ENCODE results near the gene DRC7. TPM values are rescaled to one million over a fixed set of nuclear protein-coding genes. Genes with fewer than 3 reads are reported as not detected.
"Not testable (repeated sequence)": the region's sequence is repeated elsewhere in the genome, so short reads cannot be mapped to it uniquely, and the experiment has no call there.

The DRC7 gene
- total RNA-seq, 1 donor from 2014 or later = not detected

GRCh38 chr16:57711346-57711745 is 16.7 kb downstream of the DRC7 start:
- intact Hi-C loops (cut with micrococcal nuclease) = no loop called here

DNA sequence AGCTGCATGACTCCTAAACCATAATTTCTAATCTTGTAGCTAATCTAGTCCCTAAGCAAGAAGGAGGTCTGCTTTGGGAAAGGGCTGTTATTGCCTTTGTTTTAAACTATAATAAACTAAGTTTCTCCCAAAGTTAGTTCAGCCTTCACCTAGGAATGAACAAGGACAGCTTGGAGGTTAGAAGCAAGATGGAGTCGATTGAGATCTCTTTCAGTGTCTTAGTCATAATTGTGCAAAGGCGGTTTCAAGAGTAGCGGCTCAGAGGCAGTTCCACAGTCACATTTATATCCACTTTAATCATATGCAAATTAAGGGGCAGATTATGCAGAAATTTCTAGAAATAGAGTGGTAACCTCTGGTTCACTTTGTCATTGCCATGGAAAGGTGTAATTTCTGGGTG is 17.4 kb downstream of the DRC7 start:
- intact Hi-C loops (cut with micrococcal nuclease) = no loop called here

- intact Hi-C loops (cut with micrococcal nuclease) = not testable (repeated sequence)
Observed at GRCh38 chr16:57712569-57712968, 18.0 kb downstream of the DRC7 start.

DNA sequence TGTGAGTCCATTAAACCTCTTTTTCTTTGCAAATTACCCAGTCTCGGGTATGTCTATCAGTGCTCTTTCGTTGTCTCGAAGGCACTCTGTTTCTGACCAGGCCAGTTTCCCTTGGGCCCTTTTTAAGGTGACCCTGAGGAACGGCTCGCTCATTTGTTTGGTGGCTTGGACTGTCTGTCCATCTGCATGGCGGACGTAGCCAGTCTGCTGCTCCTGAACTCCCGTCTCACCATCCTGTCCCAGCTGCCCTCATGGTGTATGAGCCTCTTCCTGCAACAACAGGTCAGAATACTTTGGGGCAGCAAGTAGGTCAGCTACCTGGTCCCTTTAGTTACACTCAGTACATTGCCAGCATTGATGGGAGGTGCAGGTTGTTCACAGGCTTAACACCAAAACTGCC is 19.0 kb downstream of the DRC7 start:
- intact Hi-C loops (cut with micrococcal nuclease) = no loop called here

- intact Hi-C loops (cut with micrococcal nuclease) = no loop called here
Observed at GRCh38 chr16:57714047-57714446, 19.4 kb downstream of the DRC7 start.

- intact Hi-C loops (cut with micrococcal nuclease) = loop anchor here (1.0 kb wide), 3 partner anchors 71 to 144 kb away; no protein-coding TSS in a partner anchor
Observed at GRCh38 chr16:57720142-57720575, 25.6 kb downstream of the DRC7 start.

DNA sequence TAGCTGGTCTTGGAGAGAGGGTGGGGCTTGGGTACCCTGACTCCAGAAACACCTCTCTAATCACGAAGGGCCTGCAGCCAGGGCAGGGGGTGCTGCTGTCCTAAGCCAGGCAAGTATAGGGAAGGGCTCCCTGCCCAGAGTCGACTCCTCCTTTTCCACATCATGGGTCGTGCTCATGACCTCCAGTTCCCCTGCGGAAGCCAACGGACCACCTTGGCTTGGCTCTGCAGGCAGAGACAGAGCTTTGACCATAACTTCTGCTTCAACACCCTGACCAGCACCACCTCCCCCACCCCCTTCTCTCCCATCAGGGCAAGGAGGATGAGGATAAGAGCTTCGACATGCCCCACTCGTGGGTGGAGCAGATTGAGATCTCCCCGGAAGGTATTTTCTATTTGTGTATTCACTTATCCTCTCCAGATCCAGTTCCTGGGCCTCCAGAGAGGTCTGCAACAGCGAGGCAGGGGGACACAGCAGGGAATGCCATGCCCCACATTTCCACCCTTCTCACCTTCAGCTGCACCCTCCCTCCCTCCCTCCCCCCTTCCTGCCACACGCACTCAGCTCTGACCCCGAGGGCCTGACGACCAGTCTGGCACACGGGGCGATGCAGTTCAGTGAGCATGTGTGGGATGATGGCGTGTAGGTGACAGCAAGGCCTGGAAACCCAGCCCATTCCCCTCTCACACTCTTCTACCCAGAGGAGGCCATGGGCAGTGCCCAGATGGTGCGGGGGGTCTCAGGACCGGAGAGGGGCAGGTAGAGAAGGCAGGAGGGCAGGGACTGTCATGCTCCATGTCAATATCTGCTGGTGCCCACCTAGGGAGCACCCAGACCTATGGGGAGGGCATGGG is 27.0 kb downstream of the DRC7 start:
- intact Hi-C loops (cut with micrococcal nuclease) = no loop called here

DNA sequence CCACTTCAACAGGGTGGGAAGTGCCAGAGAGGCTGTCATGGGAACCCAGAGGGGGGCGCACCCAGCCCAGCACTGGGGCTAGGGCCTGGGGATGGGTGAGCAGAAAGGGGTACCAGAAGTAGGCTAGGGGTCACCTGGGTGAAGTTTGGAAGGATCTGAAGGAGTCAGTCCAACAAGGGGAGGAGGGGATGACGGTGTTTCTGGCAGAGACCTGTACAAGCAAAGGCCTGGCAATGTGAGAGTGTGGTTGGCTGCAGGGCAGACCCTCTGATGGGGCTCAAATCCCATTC is 27.5 kb downstream of the DRC7 start:
- intact Hi-C loops (cut with micrococcal nuclease) = no loop called here

DNA sequence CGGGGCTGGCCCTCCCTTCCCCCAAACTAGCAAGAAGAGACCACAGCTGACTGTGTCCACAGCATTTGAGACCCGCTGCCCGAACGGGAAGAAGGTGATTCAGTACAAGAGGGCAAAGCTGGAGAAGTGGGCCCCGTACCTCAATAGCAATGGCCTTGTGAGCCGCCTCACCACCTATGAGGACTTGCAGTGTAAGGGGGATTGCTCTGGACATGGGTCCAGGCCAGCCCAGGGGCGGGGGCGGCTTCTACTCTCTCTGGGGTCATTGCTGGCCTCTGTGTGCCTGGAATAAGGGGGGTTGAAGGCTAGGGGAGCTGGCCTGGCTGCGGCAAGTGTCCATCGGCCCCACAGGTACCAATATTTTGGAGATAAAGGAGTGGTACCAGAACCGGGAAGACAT is 28.0 kb downstream of the DRC7 start:
- intact Hi-C loops (cut with micrococcal nuclease) = no loop called here

DNA sequence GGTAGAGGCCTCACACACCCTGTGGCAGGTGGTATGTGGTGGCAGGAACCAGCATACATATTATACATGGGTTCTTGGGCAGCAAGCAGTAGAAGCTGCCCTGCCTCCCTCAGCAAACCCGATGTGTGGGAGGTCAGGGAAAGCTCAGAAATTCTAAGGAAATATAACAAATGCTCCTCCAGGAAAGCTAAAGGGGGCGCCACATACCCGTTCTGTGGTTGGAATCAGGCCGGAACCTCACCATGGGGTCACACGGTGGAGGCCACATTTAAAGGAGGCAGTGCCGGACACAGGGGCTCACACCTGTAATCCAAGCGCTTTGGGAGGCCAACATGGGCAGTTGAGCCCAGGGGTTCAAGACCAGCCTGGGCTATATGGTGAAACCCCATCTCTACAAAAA is 28.6 kb downstream of the DRC7 start:
- intact Hi-C loops (cut with micrococcal nuclease) = no loop called here

GRCh38 chr16:57724531-57724930 is 29.9 kb downstream of the DRC7 start:
- intact Hi-C loops (cut with micrococcal nuclease) = no loop called here

GRCh38 chr16:57725151-57725550 is 30.5 kb downstream of the DRC7 start:
- intact Hi-C loops (cut with micrococcal nuclease) = no loop called here

DNA sequence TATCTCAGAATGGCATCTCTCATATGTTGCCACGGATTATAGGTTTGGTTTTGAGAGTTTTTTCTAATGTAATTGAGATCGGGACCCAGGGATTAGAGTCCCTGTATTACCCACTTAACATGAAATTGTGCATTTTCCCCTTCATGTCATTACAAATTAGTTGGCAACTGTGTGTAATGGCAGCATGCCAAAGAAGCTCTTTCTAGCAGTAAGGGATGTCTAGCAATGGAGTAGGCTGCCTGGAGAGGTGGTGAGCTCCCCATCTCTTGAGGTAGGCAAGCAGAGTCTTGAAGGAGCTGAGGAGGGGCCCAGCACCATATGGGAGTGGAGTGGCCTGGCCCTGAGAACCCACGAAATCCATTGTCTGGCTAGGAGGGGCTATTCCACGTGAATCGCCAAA is 30.9 kb downstream of the DRC7 start:
- intact Hi-C loops (cut with micrococcal nuclease) = no loop called here

GRCh38 chr16:57725976-57726375 is 31.4 kb downstream of the DRC7 start:
- intact Hi-C loops (cut with micrococcal nuclease) = no loop called here

DNA sequence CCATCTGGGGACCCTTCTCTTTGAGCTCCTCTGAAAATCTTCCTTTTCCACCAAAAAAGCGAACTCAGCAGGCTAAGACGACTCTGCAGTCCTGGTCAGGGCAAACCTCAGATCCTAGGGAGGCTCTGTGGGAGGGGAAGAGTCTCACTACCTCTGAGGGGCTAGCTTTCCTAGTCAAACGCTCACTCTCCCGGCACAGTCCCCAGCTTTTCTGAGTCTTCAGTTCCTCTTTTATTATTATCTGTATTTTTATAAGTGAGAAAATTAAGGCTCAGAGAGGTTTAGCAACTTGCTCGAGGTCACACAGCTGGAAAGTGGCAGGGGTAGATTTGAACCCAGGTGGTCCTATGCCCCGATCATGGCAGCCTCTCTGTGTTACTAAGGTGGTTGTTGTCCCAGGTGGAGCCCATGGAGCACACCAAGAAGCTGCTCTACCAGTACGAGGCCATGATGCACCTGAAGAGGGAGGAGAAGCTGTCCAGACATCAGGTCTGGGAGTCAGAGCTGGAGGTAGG is 31.9 kb downstream of the DRC7 start:
- intact Hi-C loops (cut with micrococcal nuclease) = no loop called here

DNA sequence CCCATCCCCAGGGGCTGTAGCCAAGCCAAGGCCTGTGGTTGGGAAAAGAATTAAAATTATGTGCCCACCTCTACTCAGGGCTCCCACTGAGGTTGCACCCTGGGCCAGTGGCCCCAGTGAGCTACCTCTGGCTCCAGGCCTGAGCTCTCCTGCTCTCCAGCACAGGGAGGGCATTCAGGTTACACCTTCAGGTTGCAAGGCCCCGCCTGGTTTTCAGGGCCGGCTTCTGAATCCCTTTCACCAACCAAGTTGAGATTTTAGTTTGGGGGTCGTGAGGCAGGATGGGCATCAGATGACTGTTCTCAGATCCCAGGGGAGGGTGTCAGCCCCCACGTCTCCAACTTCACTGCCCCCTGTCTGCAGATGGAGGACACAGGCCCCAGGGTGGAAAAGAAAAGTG is 33.0 kb downstream of the DRC7 start:
- intact Hi-C loops (cut with micrococcal nuclease) = no loop called here

- intact Hi-C loops (cut with micrococcal nuclease) = no loop called here
Observed at GRCh38 chr16:57728336-57729181, 34.0 kb downstream of the DRC7 start.

- intact Hi-C loops (cut with micrococcal nuclease) = no loop called here
Observed at GRCh38 chr16:57729182-57729484, 34.5 kb downstream of the DRC7 start.

- intact Hi-C loops (cut with micrococcal nuclease) = loop anchor here (10.0 kb wide), 1 partner anchor 1535 kb away; the partner anchor contains the start of gene GNAO1
Observed at GRCh38 chr16:57729852-57730251, 35.2 kb downstream of the DRC7 start.

DNA sequence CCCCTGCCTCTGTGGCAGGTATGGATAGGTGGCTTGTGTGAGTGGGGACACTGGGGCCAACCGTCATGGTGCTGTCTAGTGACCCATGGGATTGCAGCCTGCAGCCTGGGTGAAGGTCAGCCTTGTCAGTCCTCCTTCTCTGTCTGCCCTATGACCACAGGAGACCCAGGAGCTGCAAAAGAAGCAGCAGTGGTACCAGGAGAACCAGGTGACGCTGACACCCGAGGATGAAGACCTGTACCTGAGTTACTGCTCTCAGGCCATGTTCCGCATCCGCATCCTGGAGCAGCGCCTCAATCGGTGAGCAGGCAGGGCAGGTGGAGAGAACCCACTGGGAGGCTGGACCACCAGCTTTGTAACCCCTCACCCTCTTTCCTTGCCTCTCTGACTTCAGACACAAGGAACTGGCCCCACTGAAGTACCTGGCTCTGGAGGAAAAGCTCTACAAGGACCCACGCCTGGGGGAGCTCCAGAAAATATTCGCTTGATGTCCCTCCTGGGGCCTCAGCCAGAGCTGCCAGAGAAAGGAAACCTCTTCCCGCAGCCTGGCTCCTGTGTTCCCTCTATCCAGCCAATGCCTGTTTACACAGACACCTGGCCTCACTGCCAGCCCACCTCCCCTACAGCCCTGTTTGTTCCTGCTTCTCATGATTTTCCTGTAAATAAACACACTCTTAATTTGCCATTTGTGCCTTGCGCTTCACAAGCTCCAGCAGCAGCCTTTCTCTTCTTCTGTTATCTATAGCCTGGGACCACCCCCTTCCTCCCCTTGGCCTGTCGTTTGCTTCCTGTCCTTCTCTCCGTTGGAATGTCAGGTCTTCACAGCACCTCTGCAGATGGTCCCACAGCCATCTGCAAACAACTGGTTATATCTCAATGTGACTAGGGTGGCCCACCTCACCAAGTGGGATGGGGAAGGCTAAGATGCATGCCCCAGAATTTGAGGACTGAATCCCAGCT is 36.4 kb downstream of the DRC7 start:
- intact Hi-C loops (cut with micrococcal nuclease) = loop anchor here (10.0 kb wide), 1 partner anchor 1536 kb away; the partner anchor contains the start of gene GNAO1

DNA sequence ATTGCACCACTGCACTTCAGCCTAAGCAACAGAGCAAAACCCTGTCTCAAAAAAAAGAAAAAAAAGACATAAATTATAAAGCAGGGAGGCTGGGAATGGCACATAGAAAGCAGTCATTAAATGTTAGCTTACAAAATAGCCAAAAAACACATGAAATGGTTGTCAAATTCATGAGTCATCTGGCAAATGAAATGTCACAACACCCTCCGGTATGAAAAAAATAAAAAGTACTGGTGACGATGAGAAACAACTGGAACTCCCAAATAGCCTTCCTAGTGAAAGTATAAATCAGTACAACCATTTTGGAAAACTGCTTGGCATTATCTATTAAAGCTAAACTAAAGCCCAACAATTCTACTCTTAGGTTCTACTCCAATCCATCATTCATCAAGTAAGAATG is 37.4 kb downstream of the DRC7 start:
- intact Hi-C loops (cut with micrococcal nuclease) = loop anchor here (10.0 kb wide), 1 partner anchor 1537 kb away; the partner anchor contains the start of gene GNAO1

Measured in T-helper 1 cell treated with Interleukin-12 subunit alpha and Interleukin-12 subunit beta and Interleukin-4 antibody, amounts not matched to agents 30 ng/mL and 1 ng/mL, for 36 hours (primary cell).